ENCODE data around the gene SAP30L. TPM values are rescaled to one million over a fixed set of nuclear protein-coding genes. Genes with fewer than 3 reads are reported as not detected.

SAP30L gene
- total and polyA plus RNA-seq, 2 experiments from 2014 or later = 9.4 to 26.0 TPM

DNA sequence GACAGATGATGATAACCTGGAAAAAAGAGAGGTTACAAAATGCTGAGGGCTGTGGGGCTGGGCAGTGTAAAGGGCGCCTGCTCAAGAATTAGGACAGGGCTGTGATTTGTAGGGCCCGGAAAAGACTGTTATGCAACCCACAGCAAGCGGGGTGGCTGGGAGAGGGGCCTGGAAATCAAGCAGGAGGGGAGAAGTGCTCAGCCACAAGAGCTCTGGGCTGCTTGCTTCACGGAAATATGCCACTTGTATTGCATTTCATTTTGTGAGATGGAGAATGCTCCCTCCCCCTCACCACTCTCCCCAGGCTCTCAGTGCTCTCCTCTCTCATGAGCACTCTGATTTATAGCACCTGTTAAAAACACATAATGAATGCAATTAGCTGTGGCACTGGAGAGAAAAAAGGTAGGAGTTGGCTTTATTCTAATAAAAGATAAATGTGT, 40.6 kb downstream of the SAP30L start:
- Histone ChIP-seq H3K27ac (no peak overlapping the region), H3K4me2 (ENCODE audit: unreplicated experiment) (no peak overlapping the region), H4K20me1 (ENCODE audit: insufficient read depth) (no peaks in the 10 kb centered on the region), H3K4me3 (no peak overlapping the region), H3K36me3 (ENCODE audit: low read depth) (no peaks in the 10 kb centered on the region), H3K9me2 (ENCODE audit: insufficient read depth) (no peaks in the 10 kb centered on the region), H3K9me3 (ENCODE audit: low read depth) (no peaks in the 10 kb centered on the region), H3F3A (ENCODE audit: insufficient read depth) (no peaks in the 10 kb centered on the region), H3K27me3 (replicated peaks; ENCODE audit: insufficient read depth) (peaks cover 95% of the 10 kb centered on the region), H3K4me1 (ENCODE audit: insufficient read depth) (no peaks in the 10 kb centered on the region), H3K79me2 (ENCODE audit: insufficient read depth) (no peaks in the 10 kb centered on the region), H2AFZ (no peak overlapping the region), H3K9ac (no peak overlapping the region)
- in situ Hi-C loops (cut with MboI) = no loop called here
- WGBS, 2 experiments (ENCODE audit: low coverage in 1 of 2, low lambda C conversion rate in 2 of 2, missing lambda C conversion rate in 2 of 2) = 17 to 24% methylated on average over 4 of the region's 4 CpGs
- DNase-seq = no peak
- TF ChIP-seq EZH2phosphoT487 (IDR thresholded peaks at IDR 0.05; ENCODE audit: insufficient read depth, low read depth) (no peak), EZH2 (IDR thresholded peaks at IDR 0.05; ENCODE audit: insufficient read depth, poor library complexity, severe bottlenecking) (no peak)

DNA sequence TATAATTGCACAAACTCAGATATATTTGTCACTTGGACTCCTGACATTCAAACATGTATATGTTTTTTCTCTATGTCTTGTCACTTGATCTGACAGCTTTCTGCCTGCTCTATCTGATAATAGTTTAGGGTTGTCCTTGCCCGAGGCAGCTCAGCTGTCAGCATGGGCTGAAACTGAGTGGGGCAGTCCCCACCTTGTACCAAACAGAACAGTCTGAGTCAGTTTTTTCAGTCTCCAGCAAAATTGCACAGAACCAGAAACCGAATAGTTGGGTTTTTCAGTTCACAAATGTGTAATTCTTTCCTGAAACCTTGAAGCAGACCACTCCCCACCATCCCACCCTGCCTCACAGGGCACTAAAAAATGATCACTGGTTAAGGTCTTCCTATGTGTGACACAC, 41.7 kb downstream of the SAP30L start:
- Histone ChIP-seq H3K4me1 (ENCODE audit: insufficient read depth) (no peaks in the 10 kb centered on the region), H3K27ac (no peak overlapping the region), H2AFZ (no peak overlapping the region), H4K20me1 (ENCODE audit: insufficient read depth) (no peaks in the 10 kb centered on the region), H3K27me3 (replicated peaks; ENCODE audit: insufficient read depth) (peaks cover 95% of the 10 kb centered on the region), H3K4me3 (no peak overlapping the region), H3K79me2 (ENCODE audit: insufficient read depth) (no peaks in the 10 kb centered on the region), H3K36me3 (ENCODE audit: low read depth) (no peaks in the 10 kb centered on the region), H3K9ac (no peak overlapping the region), H3K9me3 (ENCODE audit: low read depth) (no peaks in the 10 kb centered on the region), H3F3A (ENCODE audit: insufficient read depth) (no peaks in the 10 kb centered on the region), H3K9me2 (ENCODE audit: insufficient read depth) (no peaks in the 10 kb centered on the region), H3K4me2 (ENCODE audit: unreplicated experiment) (no peak overlapping the region)
- WGBS, 2 experiments (ENCODE audit: low coverage in 1 of 2, low lambda C conversion rate in 2 of 2, missing lambda C conversion rate in 2 of 2) = 26% methylated on average over 2 of the region's 2 CpGs
- in situ Hi-C loops (cut with MboI) = no loop called here
- TF ChIP-seq EZH2phosphoT487 (IDR thresholded peaks at IDR 0.05; ENCODE audit: insufficient read depth, low read depth) = no peak
- TF ChIP-seq EZH2 (IDR thresholded peaks at IDR 0.05; ENCODE audit: insufficient read depth, poor library complexity, severe bottlenecking) = no peak
- DNase-seq = no peak

DNA sequence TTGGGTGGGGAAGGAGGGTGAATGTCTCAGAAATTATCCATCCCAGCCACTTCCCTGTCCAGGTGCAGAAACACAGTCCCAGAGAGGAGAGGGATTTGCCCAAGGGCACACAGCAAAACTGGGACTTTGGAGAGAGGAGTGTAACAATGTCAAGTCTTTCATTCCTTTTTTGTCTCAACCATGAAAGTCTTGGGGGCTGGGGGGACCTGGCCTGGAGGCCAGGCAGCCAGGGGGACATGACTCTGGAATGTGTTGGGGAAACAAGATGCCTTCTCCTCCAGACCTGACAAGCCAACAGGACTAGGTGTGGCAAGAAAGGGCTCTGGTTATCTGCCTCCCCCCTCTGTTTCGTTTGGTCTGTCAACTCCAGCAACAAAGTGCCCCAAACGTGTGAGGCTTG, 46.1 kb downstream of the SAP30L start:
- no peaks in the 10 kb centered on the region for H3K79me2 ChIP-seq (ENCODE audit: insufficient read depth)
- no peaks in the 10 kb centered on the region for H4K20me1 ChIP-seq (ENCODE audit: insufficient read depth)
- H3K27ac ChIP-seq = no peak overlapping the region
- H3K4me2 ChIP-seq (ENCODE audit: unreplicated experiment) = no peak overlapping the region
- no peaks in the 10 kb centered on the region for H3K9me3 ChIP-seq (ENCODE audit: low read depth)
- H3K36me3 ChIP-seq (ENCODE audit: low read depth) = no peaks in the 10 kb centered on the region
- in situ Hi-C loops (cut with MboI) = no loop called here
- no peak overlapping the region for H3K4me3 ChIP-seq
- WGBS, 2 experiments (ENCODE audit: low coverage in 1 of 2, low lambda C conversion rate in 2 of 2, missing lambda C conversion rate in 2 of 2) = 34% methylated on average over 2 of the region's 2 CpGs
- no peaks in the 10 kb centered on the region for H3K4me1 ChIP-seq (ENCODE audit: insufficient read depth)
- TF ChIP-seq EZH2 (IDR thresholded peaks at IDR 0.05; ENCODE audit: insufficient read depth, poor library complexity, severe bottlenecking) (no peak), EZH2phosphoT487 (IDR thresholded peaks at IDR 0.05; ENCODE audit: insufficient read depth, low read depth) (no peak)
- DNase-seq = no peak
- no peaks in the 10 kb centered on the region for H3K9me2 ChIP-seq (ENCODE audit: insufficient read depth)
- no peak overlapping the region for H2AFZ ChIP-seq
- H3F3A ChIP-seq (ENCODE audit: insufficient read depth) = no peaks in the 10 kb centered on the region
- peaks cover 91% of the 10 kb centered on the region for H3K27me3 ChIP-seq (replicated peaks; ENCODE audit: insufficient read depth)
- H3K9ac ChIP-seq = no peak overlapping the region

DNA sequence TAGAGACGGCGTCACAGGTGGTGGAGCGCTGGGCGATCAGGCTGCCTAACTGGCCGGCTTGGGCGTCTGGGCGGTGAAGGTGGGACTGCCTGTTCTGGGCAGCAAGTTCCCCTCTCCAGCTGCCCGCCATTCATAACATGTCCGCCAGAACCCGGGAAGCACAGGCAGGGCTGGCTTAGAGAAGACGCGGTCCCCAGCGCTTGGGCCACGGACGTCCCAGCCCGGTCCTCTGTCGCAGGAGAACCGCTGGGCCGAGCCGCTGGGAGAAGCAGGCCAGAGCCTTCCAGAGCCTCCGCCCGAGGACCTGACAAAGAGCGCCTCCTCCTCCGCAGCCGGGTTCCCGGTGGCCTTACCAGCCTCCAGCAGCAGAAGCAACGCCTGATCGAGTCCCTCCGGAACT, 47.5 kb downstream of the SAP30L start:
- no peak for DNase-seq
- no peak overlapping the region for H3K9ac ChIP-seq
- no peaks in the 10 kb centered on the region for H3K79me2 ChIP-seq (ENCODE audit: insufficient read depth)
- H3K27ac ChIP-seq = no peak overlapping the region
- H3K27me3 ChIP-seq (replicated peaks; ENCODE audit: insufficient read depth) = peaks cover 84% of the 10 kb centered on the region
- H3K4me1 ChIP-seq (ENCODE audit: insufficient read depth) = no peaks in the 10 kb centered on the region
- H3F3A ChIP-seq (ENCODE audit: insufficient read depth) = no peaks in the 10 kb centered on the region
- in situ Hi-C loops (cut with MboI) = no loop called here
- H3K9me3 ChIP-seq (ENCODE audit: low read depth) = no peaks in the 10 kb centered on the region
- no peak overlapping the region for H3K4me3 ChIP-seq
- no peak overlapping the region for H2AFZ ChIP-seq
- H4K20me1 ChIP-seq (ENCODE audit: insufficient read depth) = no peaks in the 10 kb centered on the region
- TF ChIP-seq EZH2phosphoT487 (IDR thresholded peaks at IDR 0.05; ENCODE audit: insufficient read depth, low read depth) (no peak), EZH2 (IDR thresholded peaks at IDR 0.05; ENCODE audit: insufficient read depth, poor library complexity, severe bottlenecking) (no peak)
- 66 to 69% methylated on average over 25 to 29 of the region's 29 CpGs for WGBS, 2 experiments (ENCODE audit: low coverage in 1 of 2, low lambda C conversion rate in 2 of 2, missing lambda C conversion rate in 2 of 2)
- no peak overlapping the region for H3K4me2 ChIP-seq (ENCODE audit: unreplicated experiment)
- no peaks in the 10 kb centered on the region for H3K36me3 ChIP-seq (ENCODE audit: low read depth)
- no peaks in the 10 kb centered on the region for H3K9me2 ChIP-seq (ENCODE audit: insufficient read depth)

DNA sequence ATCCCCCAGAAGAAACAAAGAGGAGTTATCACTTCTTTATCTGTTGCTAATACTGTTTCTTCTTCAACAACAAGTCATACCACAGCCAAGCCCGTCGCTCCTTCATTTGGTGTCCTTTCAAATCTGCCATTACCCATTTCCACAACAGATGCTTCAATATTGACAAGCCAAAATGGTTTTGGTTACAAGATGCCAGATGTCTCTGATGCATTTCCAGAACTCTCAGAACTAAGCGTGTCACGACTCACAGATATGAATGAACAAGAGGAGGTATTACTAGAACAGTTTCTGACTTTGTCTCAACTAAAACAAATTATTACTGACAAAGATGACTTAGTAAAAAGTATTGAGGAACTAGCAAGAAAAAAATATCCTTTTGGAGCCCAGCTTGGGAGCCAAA, 48.2 kb downstream of the SAP30L start:
- no peak for DNase-seq
- 16 to 28% methylated on average over 4 of the region's 4 CpGs for WGBS, 2 experiments (ENCODE audit: low coverage in 1 of 2, low lambda C conversion rate in 2 of 2, missing lambda C conversion rate in 2 of 2)
- Histone ChIP-seq H2AFZ (no peak overlapping the region), H3K27me3 (replicated peaks; ENCODE audit: insufficient read depth) (peaks cover 78% of the 10 kb centered on the region), H3K9me2 (ENCODE audit: insufficient read depth) (no peaks in the 10 kb centered on the region), H4K20me1 (ENCODE audit: insufficient read depth) (no peaks in the 10 kb centered on the region), H3K9me3 (ENCODE audit: low read depth) (no peaks in the 10 kb centered on the region), H3F3A (ENCODE audit: insufficient read depth) (no peaks in the 10 kb centered on the region), H3K4me3 (no peak overlapping the region), H3K4me1 (ENCODE audit: insufficient read depth) (no peaks in the 10 kb centered on the region), H3K4me2 (ENCODE audit: unreplicated experiment) (no peak overlapping the region), H3K36me3 (ENCODE audit: low read depth) (no peaks in the 10 kb centered on the region), H3K27ac (no peak overlapping the region), H3K9ac (no peak overlapping the region), H3K79me2 (ENCODE audit: insufficient read depth) (no peaks in the 10 kb centered on the region)
- in situ Hi-C loops (cut with MboI) = no loop called here
- no peak for TF ChIP-seq EZH2phosphoT487 (IDR thresholded peaks at IDR 0.05; ENCODE audit: insufficient read depth, low read depth)
- no peak for TF ChIP-seq EZH2 (IDR thresholded peaks at IDR 0.05; ENCODE audit: insufficient read depth, poor library complexity, severe bottlenecking)
